ENCODE results near the gene MB.

The MB gene

GRCh38 chr22:35593891-35594470, 23.1 kb downstream of the MB start:
- no peak for DNase-seq (ENCODE audit: low read depth)

GRCh38 chr22:35593071-35593890, 23.8 kb downstream of the MB start:
- DNase-seq (ENCODE audit: low read depth), result no peak

GRCh38 chr22:35592418-35592967, 24.6 kb downstream of the MB start:
- no peak for DNase-seq (ENCODE audit: low read depth)

GRCh38 chr22:35591714-35592417, 25.3 kb downstream of the MB start:
- no peak for DNase-seq (ENCODE audit: low read depth)

GRCh38 chr22:35590634-35591295, 26.4 kb downstream of the MB start:
- DNase-seq (ENCODE audit: low read depth), result no peak

GRCh38 chr22:35589756-35590093, 27.4 kb downstream of the MB start:
- no peak for DNase-seq (ENCODE audit: low read depth)

DNA sequence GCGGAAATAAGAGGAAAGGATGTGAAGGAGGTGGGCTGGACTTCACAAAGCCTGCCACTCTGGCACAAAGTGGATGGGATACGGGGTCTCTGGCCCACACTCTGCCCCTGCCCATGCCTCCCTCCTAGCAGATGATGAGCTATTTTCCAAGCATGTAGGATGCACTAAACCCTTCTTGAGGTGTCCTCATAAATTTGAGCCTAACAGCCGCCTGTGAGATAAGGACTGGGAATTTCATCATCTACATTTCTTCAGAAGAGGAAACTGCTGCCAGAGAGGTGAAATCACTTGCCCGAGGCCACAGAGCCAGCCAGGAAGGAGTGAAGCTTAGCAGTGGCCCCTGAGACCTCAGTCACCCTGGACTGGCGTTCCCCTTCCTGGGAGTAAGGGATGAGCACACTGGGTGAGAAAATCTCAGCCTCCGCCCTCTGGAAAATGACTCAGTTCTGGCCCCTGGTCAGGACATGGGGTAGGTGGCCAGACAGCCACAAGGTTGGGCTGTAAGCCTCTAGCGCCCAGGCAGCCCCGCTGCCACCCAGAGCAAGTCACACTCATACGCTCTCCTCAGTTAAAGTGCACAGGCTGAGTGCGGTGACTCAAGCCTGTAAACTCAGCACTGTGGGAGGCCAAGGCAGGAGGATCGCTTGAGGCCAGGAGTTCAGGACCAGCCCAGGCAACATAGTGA, 27.9 kb downstream of the MB start:
- DNase-seq (ENCODE audit: low read depth), result no peak

GRCh38 chr22:35587896-35588295, 29.2 kb downstream of the MB start:
- DNase-seq (ENCODE audit: low read depth), result no peak

DNA sequence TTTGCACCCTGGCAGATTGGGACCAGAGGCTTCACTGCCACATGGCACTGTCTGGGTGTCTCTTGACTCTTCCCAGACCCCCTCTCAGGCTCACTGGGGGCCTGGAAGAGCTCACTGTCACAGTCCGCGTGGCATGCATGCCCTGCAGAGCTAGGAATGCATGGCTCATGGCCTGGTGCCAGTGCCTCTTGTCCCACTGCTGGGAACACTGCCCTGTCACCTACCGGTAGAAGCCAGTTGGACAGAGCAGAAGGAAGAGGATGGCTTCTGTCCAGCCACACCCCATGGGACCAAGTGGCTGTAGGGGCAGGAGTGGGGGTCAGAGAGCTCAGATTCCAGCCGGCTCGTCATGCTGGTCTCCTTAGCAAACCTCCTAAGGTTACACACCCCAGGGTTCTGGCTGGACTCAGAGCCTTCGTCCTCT, 29.7 kb downstream of the MB start:
- no peak for DNase-seq (ENCODE audit: low read depth)

GRCh38 chr22:35586771-35587170, 30.4 kb downstream of the MB start:
- no peak for DNase-seq (ENCODE audit: low read depth)

- DNase-seq (ENCODE audit: low read depth), result peak; percentile 45
Observed at GRCh38 chr22:35582861-35583670, 34.1 kb downstream of the MB start.

- no peak for DNase-seq (ENCODE audit: low read depth)
Observed at GRCh38 chr22:35582218-35582860, 34.8 kb downstream of the MB start.

DNA sequence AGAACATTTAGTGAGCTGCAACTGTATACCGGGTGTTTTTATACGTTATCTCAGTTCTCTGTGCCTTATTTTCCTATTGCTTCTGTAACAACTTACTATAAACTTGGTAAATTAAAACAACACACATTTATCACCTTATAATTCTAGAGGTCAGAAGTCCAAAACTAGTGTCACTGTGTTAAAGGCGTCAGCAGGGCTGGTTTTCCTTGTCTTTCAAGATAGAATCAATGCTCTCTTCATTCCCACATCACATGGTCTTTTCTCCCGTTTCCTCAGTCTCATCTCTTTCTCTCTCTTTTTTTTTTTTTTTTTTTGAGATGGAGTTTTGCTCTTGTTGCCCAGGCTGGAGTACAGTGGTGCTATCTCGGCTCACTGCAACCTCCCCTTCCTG, 36.1 kb downstream of the MB start:
- DNase-seq (ENCODE audit: low read depth), result no peak

- no peak for DNase-seq (ENCODE audit: low read depth)
Observed at GRCh38 chr22:35580351-35581022, 36.6 kb downstream of the MB start.

DNA sequence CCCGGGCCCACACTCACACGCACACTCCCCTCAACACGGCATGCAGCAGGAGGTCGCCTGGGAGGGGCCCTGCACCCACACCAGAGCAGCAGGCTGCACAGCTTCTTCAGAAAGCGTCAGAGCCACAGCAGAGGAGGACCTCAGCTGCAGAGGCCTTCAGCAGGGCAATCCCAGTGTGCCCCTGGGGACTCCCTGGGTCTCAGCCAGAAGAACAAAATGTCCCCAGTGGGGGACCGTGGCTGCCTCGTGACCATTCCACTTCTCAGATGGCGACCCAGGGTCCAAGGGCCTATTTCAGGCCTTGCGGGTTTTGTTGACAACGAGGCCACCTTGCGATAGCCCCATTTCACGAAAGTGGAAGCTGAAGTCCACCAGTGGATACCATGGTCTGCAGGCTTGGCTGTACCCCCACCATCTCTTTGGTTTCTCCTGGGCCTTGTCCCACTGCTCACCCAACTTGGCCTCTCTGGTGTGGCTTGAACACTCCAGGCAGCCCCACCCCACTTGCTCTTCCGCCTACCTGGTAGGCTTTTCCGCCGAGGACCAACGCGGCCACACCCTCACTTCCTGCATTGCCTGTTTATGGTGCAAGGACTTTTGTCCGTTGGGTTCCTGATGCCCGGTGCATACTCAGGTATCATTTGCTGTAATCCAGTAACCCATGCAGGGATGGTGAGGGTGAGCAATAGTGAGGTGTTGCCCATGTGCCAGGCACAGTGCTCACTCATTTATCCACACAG, 38.1 kb downstream of the MB start:
- no peak for DNase-seq (ENCODE audit: low read depth)

GRCh38 chr22:35577799-35578659, 39.1 kb downstream of the MB start:
- DNase-seq (ENCODE audit: low read depth), result no peak

DNA sequence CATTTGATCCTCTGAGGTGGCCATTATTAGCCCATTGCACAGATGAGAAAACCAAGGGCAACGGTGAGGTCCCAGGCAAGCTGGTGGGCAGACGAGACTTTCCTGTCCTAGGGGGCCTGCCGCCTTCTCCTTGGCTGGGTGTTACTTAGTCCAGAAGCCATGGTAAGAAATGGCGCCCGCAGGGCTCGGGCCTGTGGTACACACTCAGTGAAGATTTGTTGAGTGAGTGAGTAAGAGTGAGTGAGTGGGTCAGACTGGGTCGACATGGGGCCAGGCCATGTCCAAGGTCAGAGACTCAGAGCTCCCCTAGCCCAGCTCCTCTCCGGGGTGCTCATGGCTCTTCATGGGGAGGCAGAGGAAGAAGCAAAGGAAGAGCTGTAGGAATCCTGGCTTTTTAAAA, 40.5 kb downstream of the MB start:
- DNase-seq (ENCODE audit: low read depth), result no peak

DNA sequence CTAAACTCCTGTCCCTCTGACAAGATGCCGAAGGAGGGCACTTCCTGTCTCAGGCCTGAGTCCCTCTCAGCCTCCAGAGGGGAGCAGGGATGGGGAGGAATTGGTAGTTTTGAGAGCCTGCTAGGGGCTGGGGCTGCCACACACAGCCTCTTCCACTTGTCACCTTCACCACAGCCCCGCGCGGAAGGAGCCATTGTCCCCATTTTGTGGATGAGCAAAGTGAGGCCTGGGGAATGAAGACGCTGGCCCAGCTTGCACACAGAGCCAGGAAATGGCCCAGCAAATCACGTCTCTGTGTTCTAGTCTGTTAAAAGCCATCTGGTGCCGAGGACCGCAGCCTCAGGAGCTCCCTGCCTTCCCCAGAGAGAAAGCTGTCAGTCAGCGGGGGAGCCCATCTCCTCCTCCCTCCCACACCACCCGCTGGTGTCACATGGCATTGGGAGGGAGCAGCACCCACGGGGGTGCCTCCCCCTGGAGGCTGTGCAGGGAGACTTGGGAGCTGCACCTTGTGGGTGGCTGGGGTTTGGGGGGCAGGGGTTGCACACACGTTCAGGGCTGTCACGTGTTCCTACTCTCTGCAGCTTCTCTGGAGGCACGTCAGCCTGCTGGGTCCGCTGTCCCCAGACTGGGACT, 41.9 kb downstream of the MB start:
- no peak for DNase-seq (ENCODE audit: low read depth)

Measured in activated T-cell treated with anti-CD3 and anti-CD28 coated beads for 24 hours (primary cell).